Osteoblast (primary cell): ENCODE data around the gene KHNYN. TPM values are rescaled to one million over a fixed set of nuclear protein-coding genes. Genes with fewer than 3 reads are reported as not detected.

Source experiments
- DNase-seq: peaks from one replicate; pipeline ENCODE4 v3.0.0; 2011; ENCODE audit warnings: low spot score, mixed read lengths; ENCODE audit not compliant: insufficient read length; ENCODE audit errors: missing footprints
- H2AFZ ChIP-seq: 2 replicates; pipeline ENCODE4 v1.6.0; 2011; ENCODE audit warnings: mild to moderate bottlenecking, low read length
- H3K27ac ChIP-seq: 2 replicates; pipeline ENCODE4 v1.5.1; 2011; ENCODE audit warnings: mild to moderate bottlenecking, low read depth, low read length, moderate library complexity
- H3K27me3 ChIP-seq: 2 replicates; pipeline ENCODE4 v1.6.0; 2012; ENCODE audit warnings: mild to moderate bottlenecking, control low read depth, inconsistent platforms, low read length, moderate library complexity; ENCODE audit not compliant: insufficient read depth
- H3K36me3 ChIP-seq: 2 replicates; pipeline ENCODE4 v1.5.1; 2011; ENCODE audit warnings: mild to moderate bottlenecking, low read length, control low read depth, moderate library complexity; ENCODE audit not compliant: insufficient read depth
- H3K4me1 ChIP-seq: 2 replicates; pipeline ENCODE4 v1.5.1; 2011; ENCODE audit warnings: mild to moderate bottlenecking, low read length, control low read depth, moderate library complexity; ENCODE audit not compliant: insufficient read depth
- H3K4me2 ChIP-seq: 2 replicates; pipeline ENCODE4 v1.6.0; 2011; ENCODE audit warnings: mild to moderate bottlenecking, low read length; ENCODE audit not compliant: insufficient read depth
- H3K4me3 ChIP-seq: fragments of 200-600 bp; sonication (generic); 3 replicates; pipeline ENCODE4 v1.5.1; 2012; ENCODE audit warnings: mild to moderate bottlenecking, low read length, inconsistent platforms; ENCODE audit not compliant: insufficient read depth
- H3K79me2 ChIP-seq: 2 replicates; pipeline ENCODE4 v1.6.0; 2012; ENCODE audit warnings: mild to moderate bottlenecking, low read length, control low read depth, inconsistent platforms; ENCODE audit not compliant: insufficient read depth
- H3K9me3 ChIP-seq: 2 replicates; pipeline ENCODE4 v1.5.1; 2011; ENCODE audit warnings: low read depth, low read length, control low read depth
- H4K20me1 ChIP-seq: 2 replicates; pipeline ENCODE4 v1.6.0; 2012; ENCODE audit warnings: mild to moderate bottlenecking, low read length, control low read depth; ENCODE audit not compliant: insufficient read depth
- total RNA-seq: library from RNA; depleted of rRNA; stranded (reverse); fragments of >200 nt; gene quantifications from 2 replicates; pipeline ENCODE4 v1.2.3, GENCODE V29; 2012
- TF ChIP-seq, protein P1 (sequence below): IDR thresholded peaks from 2 replicates; pipeline ENCODE4 v1.5.1; 2011; ENCODE audit warnings: mild to moderate bottlenecking, low read depth, low read length, moderate library complexity; ENCODE audit errors: extremely low read depth

KHNYN gene
- total RNA-seq, 1 donor, result 58.6 TPM

DNA sequence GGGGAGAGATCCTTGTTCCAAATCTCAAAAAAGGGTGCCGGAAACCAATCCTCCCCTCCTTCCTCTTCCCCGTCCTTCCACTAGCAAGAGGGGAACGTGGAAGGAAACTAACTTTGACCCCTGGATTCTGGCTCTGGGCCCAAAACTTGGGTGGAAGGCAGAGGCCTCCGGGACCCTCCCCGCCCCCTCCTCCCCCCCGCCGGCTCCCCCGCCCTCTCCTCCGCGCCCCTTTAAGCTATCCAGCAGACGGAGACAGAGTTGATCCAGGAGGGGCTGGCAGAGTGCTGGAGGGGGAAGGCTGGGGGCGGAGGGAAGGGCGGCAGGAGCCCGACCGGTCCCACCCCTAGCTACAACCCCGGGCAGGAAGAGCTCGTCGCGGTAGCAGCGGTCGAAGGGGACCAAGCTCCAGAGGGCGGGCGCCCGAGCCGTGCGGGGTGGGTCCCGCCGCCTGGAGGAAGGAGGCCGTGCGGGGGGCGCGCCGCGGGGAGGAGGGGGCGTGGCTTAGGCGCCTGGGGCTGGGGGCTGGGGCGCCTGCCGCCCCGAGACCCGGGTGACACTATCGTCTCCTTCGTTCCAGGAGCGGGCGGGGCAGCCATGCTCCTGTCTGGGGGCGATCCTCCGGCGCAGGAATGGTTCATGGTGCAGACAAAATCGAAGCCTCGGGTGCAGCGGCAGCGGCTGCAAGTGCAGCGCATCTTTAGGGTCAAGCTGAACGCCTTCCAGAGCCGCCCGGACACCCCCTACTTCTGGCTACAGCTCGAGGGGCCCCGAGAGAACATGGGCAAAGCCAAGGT is 30.9 kb upstream of the KHNYN start, which contains the start of gene NYNRIN:
TSS of gene NYNRIN (plus strand) at position 351 of the 794 bp plus-strand sequence. CDS start at position 595, 244 bp downstream.
- H3K4me1 ChIP-seq, result peaks cover 17% of the 10 kb centered on the region
- peak; percentile 92 for DNase-seq
- no peaks in the 10 kb centered on the region for H3K79me2 ChIP-seq
- peak within 1 kb of the TSS; percentile 85 for H3K4me2 ChIP-seq
- TF ChIP-seq, protein P1, sequence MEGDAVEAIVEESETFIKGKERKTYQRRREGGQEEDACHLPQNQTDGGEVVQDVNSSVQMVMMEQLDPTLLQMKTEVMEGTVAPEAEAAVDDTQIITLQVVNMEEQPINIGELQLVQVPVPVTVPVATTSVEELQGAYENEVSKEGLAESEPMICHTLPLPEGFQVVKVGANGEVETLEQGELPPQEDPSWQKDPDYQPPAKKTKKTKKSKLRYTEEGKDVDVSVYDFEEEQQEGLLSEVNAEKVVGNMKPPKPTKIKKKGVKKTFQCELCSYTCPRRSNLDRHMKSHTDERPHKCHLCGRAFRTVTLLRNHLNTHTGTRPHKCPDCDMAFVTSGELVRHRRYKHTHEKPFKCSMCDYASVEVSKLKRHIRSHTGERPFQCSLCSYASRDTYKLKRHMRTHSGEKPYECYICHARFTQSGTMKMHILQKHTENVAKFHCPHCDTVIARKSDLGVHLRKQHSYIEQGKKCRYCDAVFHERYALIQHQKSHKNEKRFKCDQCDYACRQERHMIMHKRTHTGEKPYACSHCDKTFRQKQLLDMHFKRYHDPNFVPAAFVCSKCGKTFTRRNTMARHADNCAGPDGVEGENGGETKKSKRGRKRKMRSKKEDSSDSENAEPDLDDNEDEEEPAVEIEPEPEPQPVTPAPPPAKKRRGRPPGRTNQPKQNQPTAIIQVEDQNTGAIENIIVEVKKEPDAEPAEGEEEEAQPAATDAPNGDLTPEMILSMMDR, result no peak
- no peaks in the 10 kb centered on the region for H4K20me1 ChIP-seq
- no peaks in the 10 kb centered on the region for H3K36me3 ChIP-seq
- peak within 1 kb of the TSS; percentile 72 for H3K4me3 ChIP-seq
- peak within 1 kb of the TSS; percentile 66 for H2AFZ ChIP-seq
- no peaks in the 10 kb centered on the region for H3K27me3 ChIP-seq
- H3K9me3 ChIP-seq, result no peaks in the 10 kb centered on the region
- no peak within 1 kb of the TSS for H3K27ac ChIP-seq

DNA sequence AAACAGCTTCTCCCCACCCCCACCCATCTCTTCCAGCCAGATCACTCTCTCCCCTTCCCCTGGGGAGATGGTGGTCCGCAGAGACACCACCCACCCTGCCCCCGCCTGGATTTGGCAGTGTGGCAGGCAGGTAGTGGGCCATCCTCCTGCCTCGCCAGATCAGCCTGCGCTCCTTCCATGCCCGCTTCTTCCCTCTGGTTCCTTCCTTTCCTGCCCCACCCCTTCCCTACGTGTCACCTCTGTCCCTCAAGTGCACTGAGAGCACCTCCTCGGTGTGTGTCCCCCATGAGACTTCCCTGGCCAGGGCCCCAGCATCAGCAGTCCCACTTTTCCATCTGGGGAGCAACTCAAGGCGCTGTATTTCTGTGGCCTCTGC is 30.3 kb upstream of the KHNYN start:
- peak overlapping the region; percentile 66 for H2AFZ ChIP-seq
- H3K4me1 ChIP-seq, result peaks cover 17% of the 10 kb centered on the region
- peak overlapping the region; percentile 72 for H3K4me3 ChIP-seq
- H4K20me1 ChIP-seq, result no peaks in the 10 kb centered on the region
- no peaks in the 10 kb centered on the region for H3K27me3 ChIP-seq
- no peak for DNase-seq
- TF ChIP-seq, protein P1, result no peak
- no peak overlapping the region for H3K27ac ChIP-seq
- no peaks in the 10 kb centered on the region for H3K36me3 ChIP-seq
- no peaks in the 10 kb centered on the region for H3K9me3 ChIP-seq
- peak overlapping the region; percentile 85 for H3K4me2 ChIP-seq
- no peaks in the 10 kb centered on the region for H3K79me2 ChIP-seq

DNA sequence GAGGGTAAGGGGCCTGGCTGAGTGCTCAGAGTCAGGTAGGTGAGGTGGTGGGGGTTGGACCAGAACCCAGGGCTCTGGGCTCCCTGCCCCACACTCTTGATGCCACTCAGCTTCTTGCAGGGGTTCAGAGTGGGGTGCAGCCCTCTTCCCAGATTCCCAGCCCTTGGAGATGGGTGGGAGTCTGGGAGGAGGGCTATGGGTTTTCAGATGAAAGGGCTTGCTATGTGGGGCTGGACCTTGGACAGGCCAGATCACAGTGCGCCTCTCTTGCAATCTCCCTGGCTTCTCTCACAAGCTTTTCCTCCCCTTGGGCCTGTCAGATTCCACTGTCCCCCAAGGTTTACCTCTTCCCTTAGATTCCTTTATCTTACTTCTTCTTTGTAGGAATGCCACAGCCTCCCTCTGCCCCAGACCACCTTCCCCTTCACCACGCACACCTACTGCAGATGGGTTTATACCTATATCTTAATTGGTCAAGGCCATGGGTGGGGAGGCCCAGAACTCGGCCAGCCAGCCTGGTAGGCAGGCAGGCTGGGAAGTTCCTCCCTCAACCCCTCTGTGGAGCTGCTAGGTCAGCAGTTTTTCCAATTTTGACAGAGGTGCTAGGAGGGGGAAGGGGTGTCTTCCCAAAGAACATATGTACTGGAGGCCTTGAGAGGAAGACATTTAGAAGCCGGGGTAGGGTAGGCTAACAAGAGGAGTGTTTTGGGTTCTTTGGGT is 29.6 kb upstream of the KHNYN start:
- H2AFZ ChIP-seq, result no peak overlapping the region
- peak overlapping the region; percentile 72 for H3K4me3 ChIP-seq
- no peak overlapping the region for H3K27ac ChIP-seq
- H3K9me3 ChIP-seq, result no peaks in the 10 kb centered on the region
- no peaks in the 10 kb centered on the region for H4K20me1 ChIP-seq
- H3K36me3 ChIP-seq, result no peaks in the 10 kb centered on the region
- TF ChIP-seq, protein P1, result no peak
- no peaks in the 10 kb centered on the region for H3K27me3 ChIP-seq
- peak overlapping the region; percentile 85 for H3K4me2 ChIP-seq
- no peaks in the 10 kb centered on the region for H3K79me2 ChIP-seq
- H3K4me1 ChIP-seq, result peaks cover 17% of the 10 kb centered on the region
- DNase-seq, result no peak
